SK-N-SH (cell line): ENCODE results near the gene CD3D.

ENCODE experiments used
- CTCF ChIP-seq: fragments of 200-600 bp; sonication (generic); IDR thresholded peaks from 2 replicates; pipeline ENCODE4 v1.6.1; 2017; ENCODE audit warnings: antibody characterized with exemption, mild to moderate bottlenecking, moderate library complexity
- EP300 ChIP-seq, 2 experiments: IDR thresholded peaks; 2 replicates each; pipeline versions ENCODE4 v1.4.0 to v1.6.1; 2012; ENCODE audit warnings: borderline replicate concordance in 1 of 2, low read depth in 1 of 2, low read length in 1 of 2
- FOXJ3 ChIP-seq: sonication (generic); formaldehyde crosslinking; IDR thresholded peaks from 2 replicates; pipeline ENCODE4 v1.5.1; 2020; ENCODE audit warnings: mild to moderate bottlenecking, missing genetic modification reagents
- JUND ChIP-seq: IDR thresholded peaks from 2 replicates; pipeline ENCODE4 v1.4.0; 2012
- MAX ChIP-seq: IDR thresholded peaks from 2 replicates; pipeline ENCODE4 v1.4.0; 2012; ENCODE audit warnings: low read depth
- MXI1 ChIP-seq: IDR thresholded peaks from 2 replicates; pipeline ENCODE4 v1.6.1; 2012; ENCODE audit warnings: mild to moderate bottlenecking, low read depth, low read length, improper control_type of control experiment
- NRF1 ChIP-seq: IDR thresholded peaks from 2 replicates; pipeline ENCODE4 v1.6.1; 2012; ENCODE audit warnings: low read depth, mild to moderate bottlenecking, low read length
- RFX5 ChIP-seq: IDR thresholded peaks from 2 replicates; pipeline ENCODE4 v1.6.1; 2012; ENCODE audit warnings: mild to moderate bottlenecking, improper control_type of control experiment, low read length
- SIN3A ChIP-seq: IDR thresholded peaks from 2 replicates; pipeline ENCODE4 v1.6.1; 2012; ENCODE audit warnings: low read depth, mild to moderate bottlenecking, low read length, moderate library complexity, borderline replicate concordance

GRCh38 chr11:118342503-118343161 is at the start of gene CD3D:
- no peak for TF ChIP-seq EP300 (IDR thresholded peaks at IDR 0.05; ENCODE audit: borderline replicate concordance in 1 of 2, low read depth in 1 of 2, low read length in 1 of 2)
- no peak for TF ChIP-seq CTCF
- TF ChIP-seq JUND: no peak
- no peak for TF ChIP-seq FOXJ3 (CRISPR knock-in tag)
- TF ChIP-seq MAX: no peak
- TF ChIP-seq NRF1: no peak
- TF ChIP-seq SIN3A: no peak
- TF ChIP-seq RFX5: no peak
- no peak for TF ChIP-seq MXI1
